Measurements from ENCODE around the gene TSHZ1.

DNA sequence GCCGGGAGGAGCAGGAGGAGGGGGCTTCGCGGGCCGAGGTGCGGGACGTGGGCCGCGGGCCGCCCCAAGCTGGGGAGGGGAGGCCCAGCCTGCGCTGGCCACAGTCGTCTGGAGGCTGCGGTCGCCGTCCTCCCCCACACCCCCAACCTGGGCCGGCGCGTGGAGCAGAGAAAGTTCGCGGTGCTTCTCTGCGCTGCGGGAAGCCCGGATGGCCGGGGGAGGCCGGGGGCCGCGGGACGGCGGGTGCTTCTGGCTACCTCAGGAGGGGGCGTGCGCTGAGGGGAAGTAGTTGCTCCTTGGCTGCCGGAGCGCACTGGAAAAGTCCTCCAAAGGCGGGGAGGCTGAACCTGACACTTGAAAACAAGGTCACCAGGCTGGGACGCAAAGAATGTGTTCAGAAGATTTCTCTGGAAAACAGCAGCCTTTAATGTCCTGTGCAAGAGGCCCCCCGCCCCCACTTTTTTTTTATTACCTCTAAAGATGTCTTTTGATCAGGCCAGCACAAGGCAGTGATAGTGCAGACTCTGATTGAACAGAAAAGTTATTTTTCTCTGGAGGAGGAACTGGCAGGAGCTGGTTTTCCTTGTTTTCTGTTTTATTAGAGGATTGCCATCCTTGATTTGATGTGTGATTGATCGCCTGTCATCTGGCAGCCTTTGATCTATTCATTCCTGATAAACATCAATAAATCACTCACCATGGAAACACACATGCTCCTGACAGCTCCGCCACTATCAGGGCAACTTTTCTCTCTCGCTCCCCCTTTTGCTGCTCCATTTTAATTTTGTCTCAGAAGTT is 1.6 kb downstream of the TSHZ1 start:
- no peak for TF ChIP-seq CTCF (IDR thresholded peaks at IDR 0.05; ENCODE audit: insufficient read depth, low read length, poor library complexity, severe bottlenecking)
- no peak for TF ChIP-seq EZH2phosphoT487 (conservative IDR thresholded peaks at IDR 0.05; ENCODE audit: low read length)

Measured in SU-DHL-6 (cell line).